ENCODE data around the gene CDH22.

CDH22 gene

DNA sequence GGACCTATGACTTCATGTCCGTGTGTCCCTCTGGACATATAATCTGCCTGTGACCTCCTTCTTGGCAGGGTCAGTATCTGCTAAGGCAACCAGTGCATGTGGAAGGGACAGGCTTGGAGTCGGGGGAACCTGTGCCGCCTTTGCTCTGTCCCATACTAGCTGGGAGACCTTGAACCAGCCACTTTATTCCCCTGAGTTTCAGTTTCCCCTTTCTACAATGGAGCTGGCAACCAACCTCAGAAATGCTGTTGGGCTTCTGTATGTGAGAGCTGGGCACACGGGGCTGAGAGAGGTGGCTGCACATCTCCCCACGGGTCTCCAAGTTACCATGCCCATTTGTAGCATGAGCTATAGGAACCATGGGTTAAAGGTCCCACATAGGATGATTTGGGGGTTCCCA lies 136.4 kb downstream of the CDH22 start:
- Histone ChIP-seq H4K91ac (ENCODE audit: low read length) (no peak overlapping the region), H3K9ac (ENCODE audit: low read length) (no peak overlapping the region), H3K27ac (ENCODE audit: low read length, poor library complexity, severe bottlenecking) (no peak overlapping the region), H3K9me3 (ENCODE audit: control insufficient read depth, low read length) (peaks cover 3% of the 10 kb centered on the region), H3K79me1 (replicated peaks; ENCODE audit: low read length, poor library complexity, severe bottlenecking) (no peaks in the 10 kb centered on the region), H3K36me3 (ENCODE audit: control insufficient read depth in 1 of 2, insufficient read depth in 2 of 2, low read depth in 1 of 2, low read length in 2 of 2) (no peaks in the 10 kb centered on the region), H3K18ac (ENCODE audit: low read depth in 1 of 2, low read length in 2 of 2) (no peak overlapping the region), H3K4me3 (ENCODE audit: insufficient read depth in 1 of 2, low read depth in 1 of 2, low read length in 2 of 2) (no peak overlapping the region), H3K4ac (ENCODE audit: low read depth in 1 of 2, low read length in 2 of 2) (no peak overlapping the region), H3K14ac (ENCODE audit: low read length in 2 of 2) (peak overlapping the region in 1 of 2 experiments; percentile 41), H2AFZ (ENCODE audit: low read depth, low read length) (no peak overlapping the region), H2AK5ac (ENCODE audit: low read length, severe bottlenecking) (no peak overlapping the region), H3K27me3 (ENCODE audit: control insufficient read depth in 1 of 2, insufficient read depth in 1 of 2, low read length in 2 of 2) (peaks cover 69 to 96% of the 10 kb centered on the region in 2 experiments), H2BK120ac (ENCODE audit: low read depth, low read length) (no peak overlapping the region), H2BK5ac (ENCODE audit: low read depth, low read length, poor library complexity, severe bottlenecking) (no peak overlapping the region), H3K4me2 (ENCODE audit: low read length, poor library complexity, severe bottlenecking) (no peak overlapping the region), H3K4me1 (ENCODE audit: control insufficient read depth, insufficient read depth, low read depth, low read length) (peaks cover 6% of the 10 kb centered on the region), H2BK12ac (ENCODE audit: low read length in 2 of 2) (no peak overlapping the region), H4K8ac (ENCODE audit: low read length) (no peak overlapping the region), H3K23ac (ENCODE audit: low read length in 2 of 2) (no peak overlapping the region), H2BK15ac (ENCODE audit: low read depth, poor library complexity, severe bottlenecking) (no peak overlapping the region)
- no peak for DNase-seq
- 83% methylated on average over 5 of the region's 5 CpGs for WGBS

DNA sequence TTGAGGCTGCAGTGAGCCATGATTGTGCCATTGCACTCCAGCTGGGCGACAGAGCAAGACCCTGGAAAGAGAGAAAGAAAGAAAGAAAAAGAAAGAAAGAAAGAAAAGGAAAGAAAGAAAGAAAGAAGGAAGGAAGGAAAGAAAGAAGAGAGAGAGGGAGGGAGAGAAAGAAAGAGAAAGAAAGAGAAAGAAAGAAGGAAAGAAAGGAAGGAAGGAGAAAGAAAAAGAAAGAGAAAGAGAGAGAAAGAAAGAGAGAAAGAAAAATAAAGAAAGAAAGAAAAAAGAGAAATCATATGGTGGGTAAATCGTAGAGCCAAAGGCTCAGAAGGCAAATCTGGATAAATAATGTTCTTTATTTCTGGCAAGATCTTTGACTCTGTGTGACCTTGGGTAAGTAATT lies 136.8 kb downstream of the CDH22 start:
- H2BK120ac ChIP-seq (ENCODE audit: low read depth, low read length) = no peak overlapping the region
- no peak overlapping the region for H3K4me3 ChIP-seq (ENCODE audit: insufficient read depth in 1 of 2, low read depth in 1 of 2, low read length in 2 of 2)

DNA sequence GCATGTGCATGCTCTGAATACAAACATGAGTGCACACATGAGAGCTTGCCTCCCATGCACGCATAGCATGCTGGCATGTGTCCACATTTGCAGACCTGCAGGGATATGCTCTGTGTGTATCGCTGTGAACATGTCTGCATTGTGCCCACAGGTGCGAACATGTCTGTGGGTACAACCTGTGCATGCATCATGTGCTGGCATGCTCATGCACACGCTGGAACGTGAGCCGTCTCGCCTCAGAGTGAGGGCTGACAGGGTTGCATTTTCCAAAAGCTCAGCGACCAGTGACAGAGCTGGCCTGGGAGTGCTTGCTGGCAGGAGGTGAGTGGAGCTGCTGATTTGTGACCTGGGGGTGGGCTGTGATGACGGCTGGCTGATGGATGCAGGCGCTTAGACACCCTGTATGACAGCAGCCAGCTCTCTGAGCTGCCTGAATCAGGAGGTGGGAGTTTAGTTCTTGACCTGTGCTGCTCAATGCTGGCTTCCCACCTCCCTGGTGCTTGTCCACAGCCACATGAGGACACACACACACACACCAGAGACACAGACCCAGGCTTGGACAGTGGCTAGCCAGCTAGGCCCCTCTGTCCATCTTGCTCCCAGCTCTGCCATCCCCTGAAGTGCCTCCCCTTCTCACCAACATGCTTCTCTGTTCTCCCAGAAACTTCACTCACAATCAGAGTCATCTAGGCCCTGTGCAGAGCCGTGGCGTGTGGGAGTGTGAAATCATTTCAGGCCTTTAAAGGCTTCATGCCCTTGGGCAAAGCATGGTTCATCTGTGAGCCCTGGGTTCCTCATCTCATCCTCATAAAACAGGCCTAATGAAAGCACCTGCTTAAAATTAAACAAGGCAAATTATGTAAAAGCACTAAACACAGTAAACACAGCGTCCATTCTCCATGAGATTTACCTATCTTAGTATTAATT lies 138.8 kb downstream of the CDH22 start:
- no peaks in the 10 kb centered on the region for H3K79me1 ChIP-seq (replicated peaks; ENCODE audit: low read length, poor library complexity, severe bottlenecking)
- peaks cover 3% of the 10 kb centered on the region for H3K4me1 ChIP-seq (ENCODE audit: control insufficient read depth, insufficient read depth, low read depth, low read length)
- H4K91ac ChIP-seq (ENCODE audit: low read length) = no peak overlapping the region
- no peak overlapping the region for H3K9ac ChIP-seq (ENCODE audit: low read length)
- H2AFZ ChIP-seq (ENCODE audit: low read depth, low read length) = no peak overlapping the region
- H3K23ac ChIP-seq (ENCODE audit: low read length in 2 of 2) = peak overlapping the region in 1 of 2 experiments; percentile 71
- H2AK5ac ChIP-seq (ENCODE audit: low read length, severe bottlenecking) = no peak overlapping the region
- H3K4me2 ChIP-seq (ENCODE audit: low read length, poor library complexity, severe bottlenecking) = no peak overlapping the region
- peaks cover 51 to 95% of the 10 kb centered on the region in 2 experiments for H3K27me3 ChIP-seq (ENCODE audit: control insufficient read depth in 1 of 2, insufficient read depth in 1 of 2, low read length in 2 of 2)
- no peak overlapping the region for H3K4me3 ChIP-seq (ENCODE audit: insufficient read depth in 1 of 2, low read depth in 1 of 2, low read length in 2 of 2)
- no peak overlapping the region for H2BK15ac ChIP-seq (ENCODE audit: low read depth, poor library complexity, severe bottlenecking)
- no peak overlapping the region for H3K27ac ChIP-seq (ENCODE audit: low read length, poor library complexity, severe bottlenecking)
- no peak overlapping the region for H2BK120ac ChIP-seq (ENCODE audit: low read depth, low read length)
- no peak for DNase-seq
- H3K4ac ChIP-seq (ENCODE audit: low read depth in 1 of 2, low read length in 2 of 2) = no peak overlapping the region
- no peak overlapping the region for H2BK12ac ChIP-seq (ENCODE audit: low read length in 2 of 2)
- no peak overlapping the region for H2BK5ac ChIP-seq (ENCODE audit: low read depth, low read length, poor library complexity, severe bottlenecking)
- 79% methylated on average over 10 of the region's 13 CpGs for WGBS
- no peaks in the 10 kb centered on the region for H3K36me3 ChIP-seq (ENCODE audit: control insufficient read depth in 1 of 2, insufficient read depth in 2 of 2, low read depth in 1 of 2, low read length in 2 of 2)
- H3K18ac ChIP-seq (ENCODE audit: low read depth in 1 of 2, low read length in 2 of 2) = peak overlapping the region in 1 of 2 experiments; percentile 26
- H3K9me3 ChIP-seq (ENCODE audit: control insufficient read depth, low read length) = peaks cover 6% of the 10 kb centered on the region
- H3K14ac ChIP-seq (ENCODE audit: low read length in 2 of 2) = peak overlapping the region in 1 of 2 experiments; percentile 80
- H4K8ac ChIP-seq (ENCODE audit: low read length) = no peak overlapping the region

More for the DNA sequence above, 136.8 kb downstream of the CDH22 start:
- Histone ChIP-seq H3K9ac (ENCODE audit: low read length) (no peak overlapping the region), H3K27me3 (ENCODE audit: control insufficient read depth in 1 of 2, insufficient read depth in 1 of 2, low read length in 2 of 2) (peaks cover 66 to 96% of the 10 kb centered on the region in 2 experiments), H2BK15ac (ENCODE audit: low read depth, poor library complexity, severe bottlenecking) (no peak overlapping the region), H3K4me1 (ENCODE audit: control insufficient read depth, insufficient read depth, low read depth, low read length) (peaks cover 6% of the 10 kb centered on the region), H3K79me1 (replicated peaks; ENCODE audit: low read length, poor library complexity, severe bottlenecking) (no peaks in the 10 kb centered on the region), H3K23ac (ENCODE audit: low read length in 2 of 2) (no peak overlapping the region), H2AK5ac (ENCODE audit: low read length, severe bottlenecking) (no peak overlapping the region), H3K14ac (ENCODE audit: low read length in 2 of 2) (no peak overlapping the region), H3K9me3 (ENCODE audit: control insufficient read depth, low read length) (peaks cover 6% of the 10 kb centered on the region), H3K27ac (ENCODE audit: low read length, poor library complexity, severe bottlenecking) (no peak overlapping the region), H4K8ac (ENCODE audit: low read length) (no peak overlapping the region), H3K36me3 (ENCODE audit: control insufficient read depth in 1 of 2, insufficient read depth in 2 of 2, low read depth in 1 of 2, low read length in 2 of 2) (no peaks in the 10 kb centered on the region), H2BK12ac (ENCODE audit: low read length in 2 of 2) (no peak overlapping the region), H2AFZ (ENCODE audit: low read depth, low read length) (no peak overlapping the region), H2BK5ac (ENCODE audit: low read depth, low read length, poor library complexity, severe bottlenecking) (no peak overlapping the region), H4K91ac (ENCODE audit: low read length) (no peak overlapping the region), H3K4ac (ENCODE audit: low read depth in 1 of 2, low read length in 2 of 2) (no peak overlapping the region), H3K4me2 (ENCODE audit: low read length, poor library complexity, severe bottlenecking) (no peak overlapping the region), H3K18ac (ENCODE audit: low read depth in 1 of 2, low read length in 2 of 2) (no peak overlapping the region)
- 76% methylated on average over 2 of the region's 2 CpGs for WGBS
- no peak for DNase-seq

DNA sequence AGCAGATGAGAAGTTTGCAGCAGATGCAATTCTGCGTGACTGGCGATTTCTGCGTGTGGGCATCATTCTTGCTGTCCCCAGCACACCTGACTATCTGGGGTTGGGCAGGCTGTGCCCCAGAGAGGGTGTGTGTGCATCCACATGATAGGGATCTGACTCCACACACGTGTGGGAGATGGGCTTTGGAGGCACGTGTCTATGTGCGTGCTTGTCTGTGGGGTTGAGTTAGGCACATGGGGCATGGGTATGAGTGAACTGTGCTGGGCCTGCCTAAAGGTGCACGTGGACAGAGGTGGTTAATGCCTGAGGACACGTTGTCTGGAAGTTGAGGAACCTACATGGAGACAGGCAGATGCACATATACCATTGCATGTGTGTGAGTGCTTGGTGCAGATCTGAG lies 139.9 kb downstream of the CDH22 start:
- no peak overlapping the region for H4K91ac ChIP-seq (ENCODE audit: low read length)
- no peak overlapping the region for H2BK120ac ChIP-seq (ENCODE audit: low read depth, low read length)
- H4K8ac ChIP-seq (ENCODE audit: low read length) = no peak overlapping the region
- H3K4me3 ChIP-seq (ENCODE audit: insufficient read depth in 1 of 2, low read depth in 1 of 2, low read length in 2 of 2) = no peak overlapping the region
- H3K36me3 ChIP-seq (ENCODE audit: control insufficient read depth in 1 of 2, insufficient read depth in 2 of 2, low read depth in 1 of 2, low read length in 2 of 2) = no peaks in the 10 kb centered on the region
- H2BK15ac ChIP-seq (ENCODE audit: low read depth, poor library complexity, severe bottlenecking) = no peak overlapping the region
- no peak for DNase-seq
- no peak overlapping the region for H2AK5ac ChIP-seq (ENCODE audit: low read length, severe bottlenecking)
- H3K18ac ChIP-seq (ENCODE audit: low read depth in 1 of 2, low read length in 2 of 2) = no peak overlapping the region
- no peak overlapping the region for H3K9ac ChIP-seq (ENCODE audit: low read length)
- 65% methylated on average over 8 of the region's 8 CpGs for WGBS
- no peak overlapping the region for H3K4ac ChIP-seq (ENCODE audit: low read depth in 1 of 2, low read length in 2 of 2)
- H3K4me2 ChIP-seq (ENCODE audit: low read length, poor library complexity, severe bottlenecking) = no peak overlapping the region
- H2BK5ac ChIP-seq (ENCODE audit: low read depth, low read length, poor library complexity, severe bottlenecking) = no peak overlapping the region
- no peak overlapping the region for H2BK12ac ChIP-seq (ENCODE audit: low read length in 2 of 2)
- no peaks in the 10 kb centered on the region for H3K79me1 ChIP-seq (replicated peaks; ENCODE audit: low read length, poor library complexity, severe bottlenecking)
- no peak overlapping the region for H3K27ac ChIP-seq (ENCODE audit: low read length, poor library complexity, severe bottlenecking)
- H3K23ac ChIP-seq (ENCODE audit: low read length in 2 of 2) = peak overlapping the region in 1 of 2 experiments; percentile 56
- H3K14ac ChIP-seq (ENCODE audit: low read length in 2 of 2) = peak overlapping the region in 1 of 2 experiments; percentile 79
- no peaks in the 10 kb centered on the region for H3K4me1 ChIP-seq (ENCODE audit: control insufficient read depth, insufficient read depth, low read depth, low read length)
- H3K9me3 ChIP-seq (ENCODE audit: control insufficient read depth, low read length) = peaks cover 6% of the 10 kb centered on the region
- peak overlapping the region; percentile 43 for H2AFZ ChIP-seq (ENCODE audit: low read depth, low read length)
- peaks cover 45 to 95% of the 10 kb centered on the region in 2 experiments for H3K27me3 ChIP-seq (ENCODE audit: control insufficient read depth in 1 of 2, insufficient read depth in 1 of 2, low read length in 2 of 2)
